Measurements from ENCODE around the gene PPP1R15A. TPM values are rescaled to one million over a fixed set of nuclear protein-coding genes. Genes with fewer than 3 reads are reported as not detected.
"Not testable (repeated sequence)": the region's sequence is repeated elsewhere in the genome, so short reads cannot be mapped to it uniquely, and the experiment has no call there.

Gene PPP1R15A
- total RNA-seq, 4 donors from 2014 or later = 19.3 to 41.6 (median 33.3) TPM

DNA sequence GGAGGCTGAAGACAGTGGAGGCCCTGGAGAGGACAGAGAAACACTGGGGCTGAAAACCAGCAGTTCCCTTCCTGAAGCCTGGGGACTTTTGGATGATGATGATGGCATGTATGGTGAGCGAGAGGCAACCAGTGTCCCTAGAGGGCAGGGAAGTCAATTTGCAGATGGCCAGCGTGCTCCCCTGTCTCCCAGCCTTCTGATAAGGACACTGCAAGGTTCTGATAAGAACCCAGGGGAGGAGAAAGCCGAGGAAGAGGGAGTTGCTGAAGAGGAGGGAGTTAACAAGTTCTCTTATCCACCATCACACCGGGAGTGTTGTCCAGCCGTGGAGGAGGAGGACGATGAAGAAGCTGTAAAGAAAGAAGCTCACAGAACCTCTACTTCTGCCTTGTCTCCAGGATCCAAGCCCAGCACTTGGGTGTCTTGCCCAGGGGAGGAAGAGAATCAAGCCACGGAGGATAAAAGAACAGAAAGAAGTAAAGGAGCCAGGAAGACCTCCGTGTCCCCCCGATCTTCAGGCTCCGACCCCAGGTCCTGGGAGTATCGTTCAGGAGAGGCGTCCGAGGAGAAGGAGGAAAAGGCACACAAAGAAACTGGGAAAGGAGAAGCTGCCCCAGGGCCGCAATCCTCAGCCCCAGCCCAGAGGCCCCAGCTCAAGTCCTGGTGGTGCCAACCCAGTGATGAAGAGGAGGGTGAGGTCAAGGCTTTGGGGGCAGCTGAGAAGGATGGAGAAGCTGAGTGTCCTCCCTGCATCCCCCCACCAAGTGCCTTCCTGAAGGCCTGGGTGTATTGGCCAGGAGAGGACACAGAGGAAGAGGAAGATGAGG lies 1.5 kb downstream of the PPP1R15A start:
- intact Hi-C loops (cut with DNase I) = no loop called here
- H3K27me3 ChIP-seq = no peaks in the 10 kb centered on the region
- H3K4me3 ChIP-seq = peak overlapping the region; percentile 84 to 100 (median 98)
- no peak for DNase-seq
- WGBS, 2 donors = 23 to 30% methylated on average over 14 of the region's 14 CpGs
- peak overlapping the region; percentile 99 to 100 (median 100) for H3K27ac ChIP-seq
- no peaks in the 10 kb centered on the region for H3K9me3 ChIP-seq
- H3K4me1 ChIP-seq = peaks cover 31 to 70% (median 35%) of the 10 kb centered on the region in 3 donors
- H3K36me3 ChIP-seq = peaks cover 15 to 56% (median 17%) of the 10 kb centered on the region in 3 donors
- TF ChIP-seq, protein P1, sequence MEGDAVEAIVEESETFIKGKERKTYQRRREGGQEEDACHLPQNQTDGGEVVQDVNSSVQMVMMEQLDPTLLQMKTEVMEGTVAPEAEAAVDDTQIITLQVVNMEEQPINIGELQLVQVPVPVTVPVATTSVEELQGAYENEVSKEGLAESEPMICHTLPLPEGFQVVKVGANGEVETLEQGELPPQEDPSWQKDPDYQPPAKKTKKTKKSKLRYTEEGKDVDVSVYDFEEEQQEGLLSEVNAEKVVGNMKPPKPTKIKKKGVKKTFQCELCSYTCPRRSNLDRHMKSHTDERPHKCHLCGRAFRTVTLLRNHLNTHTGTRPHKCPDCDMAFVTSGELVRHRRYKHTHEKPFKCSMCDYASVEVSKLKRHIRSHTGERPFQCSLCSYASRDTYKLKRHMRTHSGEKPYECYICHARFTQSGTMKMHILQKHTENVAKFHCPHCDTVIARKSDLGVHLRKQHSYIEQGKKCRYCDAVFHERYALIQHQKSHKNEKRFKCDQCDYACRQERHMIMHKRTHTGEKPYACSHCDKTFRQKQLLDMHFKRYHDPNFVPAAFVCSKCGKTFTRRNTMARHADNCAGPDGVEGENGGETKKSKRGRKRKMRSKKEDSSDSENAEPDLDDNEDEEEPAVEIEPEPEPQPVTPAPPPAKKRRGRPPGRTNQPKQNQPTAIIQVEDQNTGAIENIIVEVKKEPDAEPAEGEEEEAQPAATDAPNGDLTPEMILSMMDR (IDR thresholded peaks at IDR 0.05) = no peak
- no peak for TF ChIP-seq POLR2A (IDR thresholded peaks at IDR 0.05)

DNA sequence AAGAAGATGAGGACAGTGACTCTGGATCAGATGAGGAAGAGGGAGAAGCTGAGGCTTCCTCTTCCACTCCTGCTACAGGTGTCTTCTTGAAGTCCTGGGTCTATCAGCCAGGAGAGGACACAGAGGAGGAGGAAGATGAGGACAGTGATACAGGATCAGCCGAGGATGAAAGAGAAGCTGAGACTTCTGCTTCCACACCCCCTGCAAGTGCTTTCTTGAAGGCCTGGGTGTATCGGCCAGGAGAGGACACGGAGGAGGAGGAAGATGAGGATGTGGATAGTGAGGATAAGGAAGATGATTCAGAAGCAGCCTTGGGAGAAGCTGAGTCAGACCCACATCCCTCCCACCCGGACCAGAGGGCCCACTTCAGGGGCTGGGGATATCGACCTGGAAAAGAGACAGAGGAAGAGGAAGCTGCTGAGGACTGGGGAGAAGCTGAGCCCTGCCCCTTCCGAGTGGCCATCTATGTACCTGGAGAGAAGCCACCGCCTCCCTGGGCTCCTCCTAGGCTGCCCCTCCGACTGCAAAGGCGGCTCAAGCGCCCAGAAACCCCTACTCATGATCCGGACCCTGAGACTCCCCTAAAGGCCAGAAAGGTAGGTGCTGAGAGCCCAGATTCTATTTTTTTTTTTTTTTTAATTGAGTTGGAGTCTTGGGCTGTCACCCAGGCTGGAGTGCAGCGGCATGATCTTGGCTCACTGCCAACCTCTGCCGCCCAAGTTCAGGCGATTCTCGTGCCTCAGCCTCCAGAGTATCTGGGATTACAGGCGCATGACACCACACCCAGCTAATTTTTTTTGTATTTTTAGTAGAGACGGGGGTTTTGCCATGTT lies 2.3 kb downstream of the PPP1R15A start:
- H3K36me3 ChIP-seq = peaks cover 15 to 64% (median 17%) of the 10 kb centered on the region in 3 donors
- 3 to 10% methylated on average over 15 to 16 of the region's 17 CpGs for WGBS, 2 donors
- intact Hi-C loops (cut with DNase I) = no loop called here

DNA sequence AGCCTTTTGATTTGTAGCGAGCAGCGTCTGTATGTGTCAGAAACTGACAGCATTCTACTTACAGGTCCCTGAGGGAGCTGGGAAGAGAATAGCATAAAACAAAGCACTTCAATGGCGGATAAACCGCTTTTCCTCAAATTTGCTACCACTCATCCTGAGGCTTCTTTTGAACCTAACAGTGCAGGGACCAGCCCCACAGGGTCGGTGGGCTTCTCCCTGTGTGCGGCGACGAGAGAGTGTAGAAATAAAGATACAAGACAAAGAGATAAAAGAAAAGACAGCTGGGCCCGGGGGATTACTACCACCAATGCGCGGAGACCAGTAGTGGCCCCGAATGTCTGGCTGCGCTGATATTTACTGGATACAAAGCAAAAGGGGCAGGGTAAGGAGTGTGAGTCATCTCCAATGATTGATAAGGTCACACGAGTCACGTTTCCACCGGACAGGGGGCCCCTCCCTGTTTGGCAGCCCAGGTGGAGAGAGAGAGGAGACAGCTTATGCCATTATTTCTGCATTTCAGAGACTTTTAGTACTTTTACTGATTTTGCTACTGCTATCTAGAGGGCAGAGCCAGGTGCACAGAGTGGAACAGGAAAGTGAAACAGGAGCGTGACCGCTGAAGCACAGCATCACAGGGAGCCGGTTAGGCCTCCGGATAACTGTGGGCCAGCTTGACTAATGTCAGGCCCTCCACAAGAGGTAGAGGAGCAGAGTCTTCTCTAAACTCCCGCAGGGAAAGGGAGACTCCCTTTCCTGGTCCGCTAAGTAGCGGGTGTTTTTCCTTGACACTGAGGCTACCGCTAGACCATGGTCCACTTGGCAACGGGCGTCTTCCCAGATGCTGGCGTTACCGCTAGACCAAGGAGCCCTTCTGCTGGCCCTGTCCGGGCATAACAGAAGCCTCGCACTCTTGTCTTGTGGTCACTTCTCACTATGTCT lies 4.1 kb downstream of the PPP1R15A start:
- H3K27me3 ChIP-seq; DNase-seq; H3K9me3 ChIP-seq; intact Hi-C loops (cut with DNase I): not testable (repeated sequence)
- peak overlapping the region; percentile 99 to 100 (median 100) for H3K27ac ChIP-seq
- WGBS, 2 donors = 57 to 66% methylated on average over 27 to 30 of the region's 30 CpGs
- peaks cover 31 to 73% (median 37%) of the 10 kb centered on the region in 3 donors for H3K4me1 ChIP-seq
- H3K36me3 ChIP-seq = peaks cover 15 to 71% (median 17%) of the 10 kb centered on the region in 3 donors
- H3K4me3 ChIP-seq = peak overlapping the region; percentile 84 to 100 (median 98)

More for the DNA sequence above, 2.3 kb downstream of the PPP1R15A start:
- TF ChIP-seq POLR2A (IDR thresholded peaks at IDR 0.05) = no peak
- TF ChIP-seq, protein P1 (IDR thresholded peaks at IDR 0.05) = peak in 1 of 6 experiments; percentile 3
- H3K27me3 ChIP-seq = no peaks in the 10 kb centered on the region
- H3K27ac ChIP-seq = peak overlapping the region; percentile 99 to 100 (median 100)
- no peak for DNase-seq
- H3K4me1 ChIP-seq = peaks cover 31 to 69% (median 37%) of the 10 kb centered on the region in 3 donors
- H3K4me3 ChIP-seq = peak overlapping the region; percentile 84 to 100 (median 98)
- H3K9me3 ChIP-seq = no peaks in the 10 kb centered on the region

DNA sequence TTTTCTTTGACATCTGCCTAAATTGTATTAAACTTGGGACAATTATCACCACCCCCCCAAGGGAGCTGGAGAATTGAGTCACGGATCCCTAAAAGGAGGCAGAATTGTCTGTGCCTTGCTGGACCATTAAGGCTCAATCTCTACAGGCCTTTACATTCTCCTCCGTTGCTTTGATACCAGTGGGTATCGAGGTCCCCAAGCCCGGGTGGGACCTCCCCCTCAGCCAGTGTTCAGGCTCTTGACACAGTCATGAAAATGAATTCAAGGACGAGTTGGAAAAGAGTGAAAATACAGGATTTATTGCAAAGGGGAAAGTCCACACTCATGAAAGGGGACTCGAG lies 5.6 kb downstream of the PPP1R15A start:
- peaks cover 31 to 67% (median 37%) of the 10 kb centered on the region in 3 donors for H3K4me1 ChIP-seq
- WGBS, 2 donors = 79 to 86% methylated on average over 5 of the region's 6 CpGs

More for the DNA sequence above, 5.6 kb downstream of the PPP1R15A start:
- Histone ChIP-seq H3K36me3 (peaks cover 15 to 71% (median 17%) of the 10 kb centered on the region in 3 donors), H3K27me3 (no peaks in the 10 kb centered on the region), H3K27ac (peak overlapping the region in 3 of 4 donors; percentile 48 to 100 (median 72)), H3K4me3 (no peak overlapping the region), H3K9me3 (peaks cover 0 to 9% (median 8%) of the 10 kb centered on the region in 3 donors)
- intact Hi-C loops (cut with DNase I) = no loop called here
- DNase-seq = no peak
- TF ChIP-seq, protein P1 (IDR thresholded peaks at IDR 0.05) = no peak
- TF ChIP-seq POLR2A (IDR thresholded peaks at IDR 0.05) = no peak
